Fibroblast of mammary gland (primary cell): Measurements from ENCODE around the gene GNS.

Experiments
- DNase-seq: peaks from one replicate; pipeline ENCODE4 v3.0.0-alpha.2; 2010; ENCODE audit warnings: low read depth
- H3K4me3 ChIP-seq: 2 replicates; pipeline ENCODE4 v1.5.1; 2011; ENCODE audit warnings: low read depth, mild to moderate bottlenecking, low read length, moderate library complexity; ENCODE audit not compliant: control insufficient read depth
- TF ChIP-seq, protein P1 (sequence below): conservative IDR thresholded peaks from 2 replicates; pipeline ENCODE4 v1.5.1; 2011; ENCODE audit warnings: low read depth, low read length, inconsistent platforms; ENCODE audit not compliant: control insufficient read depth, insufficient read depth

The GNS gene

DNA sequence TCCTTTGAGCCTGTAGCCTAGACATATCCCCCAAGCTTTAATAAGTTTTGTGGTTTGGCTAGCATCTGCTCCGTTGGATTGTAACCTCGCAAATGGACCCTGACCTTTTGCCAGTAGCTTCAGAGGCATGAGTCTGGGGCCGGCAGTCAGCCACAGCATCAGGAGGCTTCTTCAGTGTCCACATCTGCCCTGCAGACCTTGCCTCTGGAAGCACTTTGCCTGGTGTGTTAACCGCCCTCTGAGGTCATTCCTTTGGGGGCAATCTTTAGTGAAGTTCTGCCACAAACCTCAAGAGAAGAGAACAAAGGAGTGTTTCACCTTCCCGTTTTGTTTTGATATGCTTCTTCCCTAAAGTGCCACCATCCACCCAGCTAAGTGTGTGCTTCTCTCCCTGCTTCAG lies 71.4 kb downstream of the GNS start:
- TF ChIP-seq, protein P1, sequence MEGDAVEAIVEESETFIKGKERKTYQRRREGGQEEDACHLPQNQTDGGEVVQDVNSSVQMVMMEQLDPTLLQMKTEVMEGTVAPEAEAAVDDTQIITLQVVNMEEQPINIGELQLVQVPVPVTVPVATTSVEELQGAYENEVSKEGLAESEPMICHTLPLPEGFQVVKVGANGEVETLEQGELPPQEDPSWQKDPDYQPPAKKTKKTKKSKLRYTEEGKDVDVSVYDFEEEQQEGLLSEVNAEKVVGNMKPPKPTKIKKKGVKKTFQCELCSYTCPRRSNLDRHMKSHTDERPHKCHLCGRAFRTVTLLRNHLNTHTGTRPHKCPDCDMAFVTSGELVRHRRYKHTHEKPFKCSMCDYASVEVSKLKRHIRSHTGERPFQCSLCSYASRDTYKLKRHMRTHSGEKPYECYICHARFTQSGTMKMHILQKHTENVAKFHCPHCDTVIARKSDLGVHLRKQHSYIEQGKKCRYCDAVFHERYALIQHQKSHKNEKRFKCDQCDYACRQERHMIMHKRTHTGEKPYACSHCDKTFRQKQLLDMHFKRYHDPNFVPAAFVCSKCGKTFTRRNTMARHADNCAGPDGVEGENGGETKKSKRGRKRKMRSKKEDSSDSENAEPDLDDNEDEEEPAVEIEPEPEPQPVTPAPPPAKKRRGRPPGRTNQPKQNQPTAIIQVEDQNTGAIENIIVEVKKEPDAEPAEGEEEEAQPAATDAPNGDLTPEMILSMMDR = no peak
- peak; percentile 70 for DNase-seq
- no peak overlapping the region for H3K4me3 ChIP-seq

DNA sequence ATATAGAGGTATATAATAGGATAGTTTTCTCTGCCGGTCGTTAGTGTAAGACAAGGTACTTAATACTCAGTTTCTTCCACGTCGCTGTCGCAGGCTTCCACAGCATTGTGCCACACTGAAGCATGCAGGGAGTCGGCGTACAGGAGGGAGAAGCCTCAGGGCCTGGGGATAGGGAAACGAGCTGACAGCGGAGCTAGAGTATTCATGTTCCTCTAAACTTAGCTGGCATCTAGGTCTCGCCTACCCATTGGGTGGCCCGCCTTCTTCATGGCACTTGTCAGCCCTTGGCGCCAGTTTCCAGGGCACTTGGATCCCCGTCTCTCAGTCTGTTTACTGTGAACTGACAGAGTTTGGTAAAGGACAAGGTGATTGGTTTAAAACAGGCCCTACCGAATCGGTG lies 73.6 kb downstream of the GNS start:
- no peak overlapping the region for H3K4me3 ChIP-seq
- no peak for DNase-seq
- TF ChIP-seq, protein P1 = no peak

DNA sequence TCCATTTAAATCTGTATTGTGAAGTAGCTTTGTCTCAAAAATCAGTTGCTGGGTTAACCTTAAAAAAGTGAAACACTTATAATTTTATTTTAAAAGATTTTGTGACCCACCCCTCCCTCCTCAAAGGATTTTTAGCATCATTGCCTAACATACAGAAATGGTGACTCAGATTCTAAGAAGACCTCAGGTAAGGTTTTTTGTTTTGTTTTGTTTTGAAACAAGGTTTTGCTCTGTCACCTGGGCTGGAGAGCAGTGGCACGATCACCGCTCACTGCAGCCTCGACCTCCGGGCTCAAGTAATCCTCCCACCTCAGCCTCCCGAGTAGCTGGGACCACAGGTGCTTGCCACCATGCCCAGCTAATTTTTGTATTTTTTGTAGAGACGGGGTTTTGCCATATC lies 74.2 kb downstream of the GNS start:
- H3K4me3 ChIP-seq = no peak overlapping the region
- TF ChIP-seq, protein P1 = no peak
- no peak for DNase-seq

DNA sequence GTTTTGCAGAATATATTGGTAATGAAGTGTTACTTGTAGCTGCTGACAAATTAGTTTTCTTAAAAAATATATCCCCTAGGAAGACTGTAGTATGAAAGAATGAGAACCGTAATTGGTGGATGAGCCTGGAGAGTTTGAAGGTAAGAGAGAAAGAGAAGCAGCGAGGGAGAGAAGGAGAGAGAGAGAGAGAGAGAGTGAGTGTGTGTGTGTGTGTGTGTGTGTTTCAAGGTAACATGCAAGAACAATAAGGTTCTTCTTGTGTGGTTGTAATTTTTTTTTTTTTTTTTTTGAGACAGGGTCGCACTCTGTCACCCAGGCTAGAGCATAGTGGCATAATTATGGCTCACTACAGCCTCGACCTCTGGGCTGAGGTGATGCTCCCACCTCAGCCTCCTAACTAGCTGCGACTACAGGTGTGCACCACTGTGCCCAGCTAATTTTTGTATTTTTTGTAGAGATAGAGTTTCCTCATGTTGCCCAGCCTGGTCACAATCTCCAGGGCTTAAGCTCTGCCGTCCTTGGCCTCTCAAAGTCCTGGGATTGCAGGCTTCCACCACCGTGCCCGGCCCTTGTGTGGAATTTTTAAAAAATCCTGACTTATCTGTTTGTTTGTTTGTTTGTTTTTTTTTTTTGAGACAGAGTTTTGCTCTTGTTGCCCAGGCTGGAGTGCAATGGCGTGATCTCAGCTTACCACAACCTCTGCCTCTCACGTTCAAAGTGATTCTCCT lies 75.2 kb downstream of the GNS start:
- no peak for DNase-seq
- TF ChIP-seq, protein P1 = no peak

DNA sequence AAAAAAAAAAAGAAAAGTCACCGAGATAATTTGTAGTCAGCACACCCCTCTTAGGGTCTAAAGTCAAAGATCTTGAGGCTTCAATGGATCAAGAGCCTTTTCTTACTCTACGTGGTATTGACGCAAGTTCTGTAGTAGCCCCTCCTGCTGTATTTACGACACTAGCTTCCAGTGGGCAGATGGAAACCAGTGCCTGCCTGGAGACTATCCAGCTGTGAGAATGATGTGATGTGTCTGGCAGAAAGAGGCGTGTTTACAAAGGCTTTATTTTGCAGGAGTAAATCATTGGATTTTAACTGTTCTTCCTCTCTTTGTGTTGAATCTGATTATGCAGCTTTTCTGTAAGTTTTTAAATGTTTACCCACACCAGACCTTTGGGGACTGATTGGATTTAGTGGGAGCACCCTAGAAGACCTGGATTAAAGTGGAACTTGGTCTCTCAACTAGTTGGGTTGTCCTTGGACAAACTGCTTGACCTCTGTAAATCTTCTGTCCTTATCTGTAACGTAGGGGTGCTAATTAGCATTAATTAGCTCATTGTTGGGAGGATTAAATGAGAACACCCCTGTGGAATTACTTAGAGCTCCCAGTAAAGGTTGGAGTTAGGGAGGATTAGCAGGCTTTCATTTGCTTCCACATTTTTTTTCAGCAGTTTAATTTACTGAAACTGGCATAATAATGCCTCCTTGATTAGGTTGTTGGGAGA lies 76.5 kb downstream of the GNS start:
- H3K4me3 ChIP-seq = no peak overlapping the region
- TF ChIP-seq, protein P1 = no peak
- peak; percentile 84 for DNase-seq

More for the DNA sequence above, 75.2 kb downstream of the GNS start:
- no peak overlapping the region for H3K4me3 ChIP-seq

DNA sequence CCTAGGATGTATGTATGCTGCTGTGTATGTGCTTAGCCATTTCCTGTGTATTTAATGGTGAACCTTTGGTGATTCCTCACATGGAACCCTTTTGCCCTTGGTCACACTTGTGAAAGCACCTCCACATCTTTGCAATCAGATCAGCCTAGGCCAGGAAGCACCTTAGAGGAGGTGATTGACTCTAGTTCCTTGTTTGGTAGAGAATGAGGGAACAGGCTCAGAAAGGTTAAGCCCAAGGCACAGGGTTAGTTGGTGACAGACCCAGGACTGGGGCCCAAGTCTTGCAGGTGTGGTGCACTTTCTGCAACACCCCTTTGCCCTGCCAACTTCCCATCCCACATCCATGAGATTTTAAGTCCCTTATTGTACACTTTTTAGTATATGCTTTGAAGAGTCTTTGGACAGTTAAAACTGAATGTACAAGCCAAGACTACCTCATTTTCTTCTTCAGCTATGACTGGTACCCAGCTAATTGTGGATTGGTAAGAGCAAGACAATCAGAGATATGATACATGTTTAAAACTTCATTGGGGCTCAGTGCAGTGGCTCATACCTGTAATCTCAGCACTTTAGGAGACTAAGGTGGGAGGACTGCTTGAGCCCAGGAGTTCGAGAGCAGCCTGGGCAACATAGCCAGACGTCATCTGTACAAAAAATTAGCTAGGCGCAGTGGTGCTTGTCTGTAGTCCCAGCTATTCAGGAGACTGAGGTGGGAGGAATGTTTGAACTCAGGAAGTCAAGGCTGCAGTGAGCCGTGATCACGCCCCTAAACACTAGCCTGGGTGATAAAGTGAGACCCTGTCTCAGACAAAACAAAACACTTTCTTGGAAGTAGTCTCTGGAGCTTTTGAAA lies 77.8 kb downstream of the GNS start:
- DNase-seq = no peak
- TF ChIP-seq, protein P1 = no peak
- no peak overlapping the region for H3K4me3 ChIP-seq
